Psoas muscle (tissue), 8 donors: ENCODE measurements around the gene CCDC187. TPM values are rescaled to one million over a fixed set of nuclear protein-coding genes. Genes with fewer than 3 reads are reported as not detected.

Source experiments
- ATAC-seq, 4 donors: fragments of 200-7000 bp; cut with Tn5 transposase; one replicate each; pipeline ENCODE4 v1.9.1; 2020; ENCODE audit warnings: moderate library complexity in 3 of 4, mild to moderate bottlenecking in 2 of 4
- DNase-seq, 2 donors: peaks; one replicate each; pipeline ENCODE4 v3.0.0-alpha.2; 2020
- H3K27ac ChIP-seq: fragments of 200-600 bp; one replicate; pipeline ENCODE4 v1.8.0; 2022
- H3K27me3 ChIP-seq, 3 donors: fragments of 200-600 bp in 1 of 3; one replicate each; pipeline versions ENCODE4 v1.6.1 to v1.8.0; 2013 to 2022; ENCODE audit warnings: low read length in 2 of 3, mild to moderate bottlenecking in 2 of 3, moderate library complexity in 1 of 3; ENCODE audit not compliant: insufficient read depth in 3 of 3
- H3K36me3 ChIP-seq, 2 donors: fragments of 200-600 bp in 1 of 2; one replicate each; pipeline versions ENCODE4 v1.6.1 to v1.8.0; 2013 to 2022; ENCODE audit warnings: low read depth in 1 of 2, mild to moderate bottlenecking in 1 of 2, moderate library complexity in 1 of 2; ENCODE audit not compliant: insufficient read depth in 1 of 2
- H3K4me1 ChIP-seq: fragments of 200-600 bp; one replicate; pipeline ENCODE4 v1.8.0; 2022
- H3K4me3 ChIP-seq: fragments of 200-600 bp; one replicate; pipeline ENCODE4 v1.8.0; 2022; ENCODE audit warnings: mild to moderate bottlenecking
- H3K9me3 ChIP-seq: fragments of 200-600 bp; one replicate; pipeline ENCODE4 v1.8.0; 2022
- CTCF ChIP-seq: fragments of 200-600 bp; IDR thresholded peaks from one replicate; pipeline ENCODE4 v1.8.0; 2022; ENCODE audit warnings: antibody characterized with exemption
- WGBS, 3 donors: extraction: QIAGEN DNeasy Blood & Tissue Kit; methylation state at CpG; one replicate each; pipeline versions ENCODE4 v1.1.6 to v1.1.7; 2013; 5-methylcytosine and 5-hydroxymethylcytosine counted together
- intact Hi-C, 2 donors: fragments of 100-400 bp; cut with DNase I; formaldehyde crosslinking; loops; one replicate each; pipeline versions ENCODE4 v1.11.0 to v1.14.2; 2022
- polyA plus RNA-seq, 3 donors: library from polyadenylated mRNA; stranded (reverse); fragments of 200-250 nt; gene quantifications; one replicate each; pipeline ENCODE4 v1.2.3, GENCODE V29; 2013
- total RNA-seq, 4 donors: library from RNA; stranded (reverse); fragmentation: NEBNext Ultra II Directional in 2 of 4; extraction: Animal tissue kit (Norgen Biotek cat#: 25700) in 2 of 4; gene quantifications; one replicate each; pipeline versions ENCODE4 v1.2.1 to v1.2.4, GENCODE V29; 2021 to 2023
- donor health status: healthy with polysubstance abuse.
- donor health status: DM: no; HTN: no; CAD: no; lungs with moderate emphysema.
- donor health status: Bipolar disorder and iron deficiency.
- donor health status: healthy.
- donor health status: DM: yes; HTN: yes; CAD: no.
- donor health status: DM: no; HTN: no; CAD: no.
- donor health status: DM: no; HTN: no; CAD: no.
- donor health status: DM: yes; HTN: yes; CAD: no.

The CCDC187 gene
- total and polyA plus RNA-seq, 7 donors, result not detected

- 50 to 63% (median 54%) methylated on average over 14 of the region's 14 CpGs for WGBS, 3 donors
- peaks cover 0 to 62% (median 2%) of the 10 kb centered on the region in 3 donors for H3K27me3 ChIP-seq
- H3K9me3 ChIP-seq, result no peaks in the 10 kb centered on the region
- no peak for DNase-seq
- H3K4me3 ChIP-seq, result no peak overlapping the region
- intact Hi-C loops, result no loop called here
- TF ChIP-seq CTCF, result no peak
- ATAC-seq, result no peak
- H3K4me1 ChIP-seq, result no peaks in the 10 kb centered on the region
- H3K36me3 ChIP-seq, result no peaks in the 10 kb centered on the region
- H3K27ac ChIP-seq, result no peak overlapping the region
Measured at GRCh38 chr9:136273244-136273865, 30.5 kb downstream of the CCDC187 start.

- TF ChIP-seq CTCF, result no peak
- H3K4me1 ChIP-seq, result no peaks in the 10 kb centered on the region
- no peaks in the 10 kb centered on the region for H3K9me3 ChIP-seq
- no peaks in the 10 kb centered on the region for H3K36me3 ChIP-seq
- intact Hi-C loops, result no loop called here
- no peak for DNase-seq
- H3K4me3 ChIP-seq, result no peak overlapping the region
- 86 to 87% (median 86%) methylated on average over 13 of the region's 13 CpGs for WGBS, 3 donors
- ATAC-seq, result no peak
- H3K27ac ChIP-seq, result no peak overlapping the region
- peaks cover 0 to 61% (median 2%) of the 10 kb centered on the region in 3 donors for H3K27me3 ChIP-seq
Measured at GRCh38 chr9:136270173-136270705, 33.7 kb downstream of the CCDC187 start.

- no peak for ATAC-seq
- H3K4me1 ChIP-seq, result no peaks in the 10 kb centered on the region
- 33 to 39% (median 33%) methylated on average over 6 of the region's 6 CpGs for WGBS, 3 donors
- H3K36me3 ChIP-seq, result no peaks in the 10 kb centered on the region
- TF ChIP-seq CTCF, result no peak
- no peak overlapping the region for H3K27ac ChIP-seq
- peaks cover 0 to 59% (median 0%) of the 10 kb centered on the region in 3 donors for H3K27me3 ChIP-seq
- no peaks in the 10 kb centered on the region for H3K9me3 ChIP-seq
- H3K4me3 ChIP-seq, result no peak overlapping the region
- intact Hi-C loops, result no loop called here
- no peak for DNase-seq
Measured at GRCh38 chr9:136268735-136269134, 35.2 kb downstream of the CCDC187 start.

- no peak for TF ChIP-seq CTCF
- no peaks in the 10 kb centered on the region for H3K36me3 ChIP-seq
Measured at GRCh38 chr9:136268318-136268717, 35.6 kb downstream of the CCDC187 start.

More at GRCh38 chr9:136268318-136268717, 35.6 kb downstream of the CCDC187 start:
- Histone ChIP-seq H3K4me3 (no peak overlapping the region), H3K27ac (no peak overlapping the region), H3K4me1 (no peaks in the 10 kb centered on the region), H3K9me3 (no peaks in the 10 kb centered on the region), H3K27me3 (peaks cover 0 to 62% (median 0%) of the 10 kb centered on the region in 3 donors)
- intact Hi-C loops, result no loop called here
- no peak for ATAC-seq
- DNase-seq, result no peak
- 35 to 44% (median 43%) methylated on average over 6 of the region's 6 CpGs for WGBS, 3 donors
